HEK293 (cell line): Measurements from ENCODE around the gene BTBD9.

Experiments
- CTCF ChIA-PET: fragments of 350-600 bp; formaldehyde crosslinking; extraction: SDS; loops from one replicate; lab custom pipeline; 2021; ENCODE audit warnings: antibody characterized with exemption; lab: Yijun Ruan, JAX
- POLR2A ChIA-PET: fragments of 300-600 bp; formaldehyde crosslinking; extraction: SDS; loops from one replicate; lab custom pipeline; 2020; ENCODE audit warnings: antibody characterized with exemption, inconsistent platforms; lab: Yijun Ruan, JAX
- H3K27ac ChIP-seq: fragments of 200-500 bp; sonication (Bioruptor generic); 2 replicates; pipeline ENCODE4 v1.5.1; 2014; ENCODE audit warnings: low read depth, low read length, control low read depth, inconsistent platforms; ENCODE audit errors: extremely low read depth
- H3K36me3 ChIP-seq, 2 experiments: fragments of 200-500 bp in 1 of 2; sonication (Bioruptor generic) in 1 of 2; 1 replicate in 1 of 2; 2 replicates in 1 of 2; pipeline ENCODE4 v1.5.1; 2014 to 2017; ENCODE audit warnings: inconsistent platforms in 2 of 2, low read length in 2 of 2; ENCODE audit not compliant: control insufficient read depth in 2 of 2, insufficient read depth in 1 of 2
- H3K4me1 ChIP-seq: fragments of 200-500 bp; sonication (Bioruptor generic); 2 replicates; pipeline ENCODE4 v1.5.1; 2014; ENCODE audit warnings: mild to moderate bottlenecking, low read length, inconsistent platforms; ENCODE audit not compliant: control insufficient read depth, insufficient read depth
- H3K4me3 ChIP-seq: 2 replicates; pipeline ENCODE4 v1.5.1; 2011; ENCODE audit warnings: low read depth, mild to moderate bottlenecking, control low read depth, low read length, moderate library complexity
- H3K9me3 ChIP-seq: fragments of 200-500 bp; sonication (Bioruptor generic); 2 replicates; pipeline ENCODE4 v1.5.1; 2014; ENCODE audit warnings: low read depth, low read length, inconsistent platforms; ENCODE audit not compliant: control insufficient read depth, insufficient read depth
- ELK4 ChIP-seq: IDR thresholded peaks from 2 replicates; pipeline ENCODE4 v1.6.1; 2011; ENCODE audit warnings: mild to moderate bottlenecking, low read depth, low read length, borderline replicate concordance
- KLF8 ChIP-seq: fragments of 450-650 bp; formaldehyde crosslinking; IDR thresholded peaks from 2 replicates; pipeline ENCODE4 v1.5.1; 2016; ENCODE audit warnings: missing biosample characterization, missing genetic modification characterization
- SP3 ChIP-seq: fragments of 450-650 bp; formaldehyde crosslinking; IDR thresholded peaks from 2 replicates; pipeline ENCODE4 v1.5.1; 2016; ENCODE audit warnings: missing biosample characterization, missing genetic modification characterization
- ZBTB10 ChIP-seq: fragments of 450-650 bp; formaldehyde crosslinking; IDR thresholded peaks from 2 replicates; pipeline ENCODE4 v1.5.1; 2016; ENCODE audit warnings: missing biosample characterization, missing genetic modification characterization
- ZBTB11 ChIP-seq: fragments of 450-650 bp; formaldehyde crosslinking; conservative IDR thresholded peaks from 2 replicates; pipeline ENCODE4 v1.5.1; 2016; ENCODE audit warnings: low read depth, missing biosample characterization, missing genetic modification characterization
- ZFHX2 ChIP-seq: fragments of 450-650 bp; formaldehyde crosslinking; conservative IDR thresholded peaks from 2 replicates; pipeline ENCODE4 v1.5.1; 2016; ENCODE audit warnings: missing biosample characterization, missing genetic modification characterization
- ZNF140 ChIP-seq: fragments of 450-650 bp; formaldehyde crosslinking; IDR thresholded peaks from 2 replicates; pipeline ENCODE4 v1.5.1; 2016; ENCODE audit warnings: missing biosample characterization, missing genetic modification characterization
- ZNF24 ChIP-seq: fragments of 450-650 bp; formaldehyde crosslinking; IDR thresholded peaks from 2 replicates; pipeline ENCODE4 v1.5.1; 2016; ENCODE audit warnings: missing biosample characterization, missing genetic modification characterization
- ZNF248 ChIP-seq: fragments of 450-650 bp; formaldehyde crosslinking; IDR thresholded peaks from 2 replicates; pipeline ENCODE4 v1.5.1; 2017; ENCODE audit warnings: missing biosample characterization, missing genetic modification characterization
- ZNF266 ChIP-seq: fragments of 450-650 bp; formaldehyde crosslinking; IDR thresholded peaks from 2 replicates; pipeline ENCODE4 v1.5.1; 2016; ENCODE audit warnings: missing biosample characterization, missing genetic modification characterization, low read depth
- ZNF324 ChIP-seq: fragments of 450-650 bp; formaldehyde crosslinking; IDR thresholded peaks from 2 replicates; pipeline ENCODE4 v1.5.1; 2016; ENCODE audit warnings: missing biosample characterization, missing genetic modification characterization
- ZNF391 ChIP-seq: fragments of 450-650 bp; formaldehyde crosslinking; IDR thresholded peaks from 2 replicates; pipeline ENCODE4 v1.5.1; 2016; ENCODE audit warnings: low read depth, missing biosample characterization, missing genetic modification characterization, borderline replicate concordance
- ZNF423 ChIP-seq: fragments of 450-650 bp; formaldehyde crosslinking; IDR thresholded peaks from 2 replicates; pipeline ENCODE4 v1.5.1; 2016; ENCODE audit warnings: missing biosample characterization, missing genetic modification characterization
- ZNF548 ChIP-seq: fragments of 450-650 bp; formaldehyde crosslinking; IDR thresholded peaks from 2 replicates; pipeline ENCODE4 v1.5.1; 2016; ENCODE audit warnings: missing biosample characterization, missing genetic modification characterization
- ZNF626 ChIP-seq: fragments of 450-650 bp; sonication (Bioruptor Pico); formaldehyde crosslinking; IDR thresholded peaks from 2 replicates; pipeline ENCODE4 v1.5.1; 2018; ENCODE audit warnings: missing biosample characterization, missing genetic modification characterization, inconsistent platforms
- ZNF692 ChIP-seq: fragments of 450-650 bp; formaldehyde crosslinking; IDR thresholded peaks from 2 replicates; pipeline ENCODE4 v1.5.1; 2016; ENCODE audit warnings: missing biosample characterization, missing genetic modification characterization
- ZNF76 ChIP-seq: fragments of 450-650 bp; formaldehyde crosslinking; IDR thresholded peaks from 2 replicates; pipeline ENCODE4; 2016; ENCODE audit warnings: low read depth, missing biosample characterization, missing genetic modification characterization, borderline replicate concordance
- TF ChIP-seq, protein P1 (sequence below): fragments of 450-650 bp; formaldehyde crosslinking; IDR thresholded peaks from 2 replicates; pipeline ENCODE4 v1.5.1; 2016; ENCODE audit warnings: missing biosample characterization, missing genetic modification characterization

The BTBD9 gene

DNA sequence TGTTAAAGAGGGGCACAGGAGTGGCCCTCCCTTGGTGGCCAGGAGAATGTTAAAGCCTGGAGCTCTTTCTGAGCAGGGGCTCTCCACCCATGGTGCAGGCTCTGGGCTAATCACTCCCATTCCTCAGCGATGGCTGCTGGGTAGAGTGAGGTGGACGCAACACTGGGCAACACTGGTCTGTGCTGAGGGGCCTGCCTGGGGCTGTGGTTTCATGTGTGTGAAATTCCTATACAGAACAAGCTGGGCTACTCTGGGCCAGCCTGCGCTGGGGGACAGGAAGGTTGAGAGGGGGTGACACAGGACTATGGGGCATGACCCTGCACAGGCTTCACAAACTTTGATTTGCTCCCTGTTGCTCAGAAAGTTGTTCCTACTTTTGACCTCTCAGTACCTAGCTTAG, 427.6 kb downstream of the BTBD9 start:
- TF ChIP-seq ZNF423 (tag by site-specific recombination) (no peak), ZBTB11 (no peak), ZNF266 (no peak), ZNF248 (tag by site-specific recombination) (no peak), ZNF24 (tag by site-specific recombination) (no peak), ZNF548 (tag by site-specific recombination) (no peak), ZNF76 (no peak), ZFHX2 (tag by site-specific recombination) (no peak), SP3 (tag by site-specific recombination) (no peak), ZNF692 (no peak), ZNF140 (tag by site-specific recombination) (no peak), KLF8 (tag by site-specific recombination) (no peak), ZNF324 (tag by site-specific recombination) (no peak), ZNF391 (tag by site-specific recombination) (no peak), ZBTB10 (tag by site-specific recombination) (no peak), ZNF626 (tag by site-specific recombination) (no peak), ELK4 (no peak)
- TF ChIP-seq, protein P1, sequence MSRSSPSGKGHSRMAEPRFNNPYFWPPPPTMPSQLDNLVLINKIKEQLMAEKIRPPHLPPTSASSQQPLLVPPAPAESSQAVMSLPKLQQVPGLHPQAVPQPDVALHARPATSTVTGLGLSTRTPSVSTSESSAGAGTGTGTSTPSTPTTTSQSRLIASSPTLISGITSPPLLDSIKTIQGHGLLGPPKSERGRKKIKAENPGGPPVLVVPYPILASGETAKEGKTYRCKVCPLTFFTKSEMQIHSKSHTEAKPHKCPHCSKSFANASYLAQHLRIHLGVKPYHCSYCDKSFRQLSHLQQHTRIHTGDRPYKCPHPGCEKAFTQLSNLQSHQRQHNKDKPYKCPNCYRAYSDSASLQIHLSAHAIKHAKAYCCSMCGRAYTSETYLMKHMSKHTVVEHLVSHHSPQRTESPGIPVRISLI (tag by site-specific recombination): no peak
- TF ChIP-seq, all 188 proteins: peak for 0
- no peaks in the 10 kb centered on the region for H3K9me3 ChIP-seq
- ChIA-PET CTCF (interaction anchor here (0.5 to 0.6 kb wide), 3 partner anchors 12 to 988 kb away, joined by 3 read pairs; no protein-coding TSS in a partner anchor), POLR2A (interaction anchor here (0.5 to 0.6 kb wide), 2 partner anchors 20 to 37 kb away, joined by 3 to 4 read pairs; no protein-coding TSS in a partner anchor)
- peaks cover 18% of the 10 kb centered on the region for H3K4me1 ChIP-seq
- H3K4me3 ChIP-seq: no peak overlapping the region
- H3K36me3 ChIP-seq: no peaks in the 10 kb centered on the region
- H3K27ac ChIP-seq: no peak overlapping the region
